Activated CD8-positive, alpha-beta T cell treated with anti-CD3 and anti-CD28 coated beads for 36 hours (primary cell): ENCODE data around the gene TTC16. TPM values are rescaled to one million over a fixed set of nuclear protein-coding genes. Genes with fewer than 3 reads are reported as not detected.

Source experiments
- ATAC-seq: fragments of 200-7000 bp; cut with Tn5 transposase; one replicate; pipeline ENCODE4 v1.10.0; 2021; ENCODE audit warnings: mild to moderate bottlenecking, moderate library complexity
- CTCF ChIA-PET: fragments of 350-600 bp; sonication (Branson Sonifier 250); formaldehyde crosslinking; loops from one replicate; lab custom pipeline; 2021; ENCODE audit warnings: antibody characterized with exemption; lab: Charles Lee
- POLR2A ChIA-PET: fragments of 350-600 bp; sonication (Branson Sonifier 250); formaldehyde crosslinking; loops from one replicate; lab custom pipeline; 2021; ENCODE audit warnings: antibody characterized with exemption; lab: Charles Lee
- DNase-seq: peaks from one replicate; pipeline ENCODE4 v3.0.0-alpha.2; 2020
- H3K27ac Mint-ChIP-seq: one replicate; pipeline ENCODE4 v1.8.0; 2021; ENCODE audit warnings: mild to moderate bottlenecking, mixed read lengths
- H3K27me3 Mint-ChIP-seq: one replicate; pipeline ENCODE4 v1.8.0; 2021; ENCODE audit warnings: mixed read lengths
- H3K36me3 Mint-ChIP-seq: one replicate; pipeline ENCODE4 v1.8.0; 2021; ENCODE audit warnings: low read depth, mixed read lengths
- H3K4me1 Mint-ChIP-seq: one replicate; pipeline ENCODE4 v1.8.0; 2021; ENCODE audit warnings: low read depth, mixed read lengths
- H3K4me3 Mint-ChIP-seq: one replicate; pipeline ENCODE4 v1.8.0; 2021; ENCODE audit warnings: mild to moderate bottlenecking, moderate library complexity, mixed read lengths
- H3K9me3 Mint-ChIP-seq: one replicate; pipeline ENCODE4 v1.8.0; 2021; ENCODE audit warnings: mixed read lengths
- CTCF ChIP-seq: fragments of 200-600 bp; IDR thresholded peaks from one replicate; pipeline ENCODE4 v1.8.0; 2022; ENCODE audit warnings: antibody characterized with exemption, mild to moderate bottlenecking
- intact Hi-C: fragments of 100-400 bp; cut with micrococcal nuclease; formaldehyde crosslinking; loops from one replicate; pipeline ENCODE4 v1.10.0; 2022
- total RNA-seq, 2 experiments: library from RNA; stranded (reverse); gene quantifications; one replicate each; pipeline ENCODE4 v1.2.3, GENCODE V29; 2021

TTC16 gene
- total RNA-seq, 2 experiments from 2014 or later: 2.1 to 2.3 TPM

GRCh38 chr9:127769929-127770582 lies 54.2 kb downstream of the TTC16 start:
- ATAC-seq: no peak
- H3K4me1 Mint-ChIP-seq: peaks cover 66% of the 10 kb centered on the region
- peaks cover 52% of the 10 kb centered on the region for H3K36me3 Mint-ChIP-seq
- intact Hi-C loops: no loop called here
- H3K27ac Mint-ChIP-seq: peak overlapping the region; percentile 87
- no peak for TF ChIP-seq CTCF
- ChIA-PET CTCF (interaction anchor here (1.5 to 16.0 kb wide), 5 partner anchors 13 to 151 kb away, joined by 6 to 144 read pairs (median 7); partner anchors contain the start of genes CDK9, SH2D3C and TOR2A), POLR2A (interaction anchor here (2.0 to 7.5 kb wide), 3 partner anchors 9 to 35 kb away, joined by 8 to 56 read pairs (median 35); partner anchors contain the start of genes CDK9, SH2D3C and TOR2A)
- no peak for DNase-seq
- H3K27me3 Mint-ChIP-seq: no peaks in the 10 kb centered on the region
- peak overlapping the region; percentile 83 for H3K4me3 Mint-ChIP-seq
- H3K9me3 Mint-ChIP-seq: no peaks in the 10 kb centered on the region

- peaks cover 62% of the 10 kb centered on the region for H3K4me1 Mint-ChIP-seq
- POLR2A ChIA-PET: interaction anchor here (1.0 to 7.5 kb wide), 5 partner anchors 9 to 163 kb away, joined by 3 to 56 read pairs (median 7); partner anchors contain the start of genes CDK9, SH2D3C and TOR2A
- CTCF ChIA-PET: interaction anchor here (0.8 to 16.0 kb wide), 9 partner anchors 13 to 151 kb away, joined by 3 to 144 read pairs (median 6); partner anchors contain the start of genes CDK9, SH2D3C and TOR2A
- no peak for DNase-seq
- intact Hi-C loops: no loop called here
- H3K4me3 Mint-ChIP-seq: peak overlapping the region; percentile 83
- H3K27ac Mint-ChIP-seq: peak overlapping the region; percentile 87
- no peak for TF ChIP-seq CTCF
- H3K36me3 Mint-ChIP-seq: peaks cover 48% of the 10 kb centered on the region
- no peaks in the 10 kb centered on the region for H3K9me3 Mint-ChIP-seq
- ATAC-seq: no peak
- no peaks in the 10 kb centered on the region for H3K27me3 Mint-ChIP-seq
These were observed 54.7 kb downstream of the TTC16 start for GRCh38 chr9:127770583-127770904.

- peaks cover 62% of the 10 kb centered on the region for H3K4me1 Mint-ChIP-seq
These were observed 55.2 kb downstream of the TTC16 start for GRCh38 chr9:127770905-127771569.

GRCh38 chr9:127771570-127772189 lies 55.8 kb downstream of the TTC16 start:
- ChIA-PET POLR2A (interaction anchor here (1.0 to 7.5 kb wide), 8 partner anchors 8 to 164 kb away, joined by 3 to 56 read pairs (median 4); partner anchors contain the start of genes CDK9, SH2D3C, ST6GALNAC6 and TOR2A), CTCF (interaction anchor here (0.6 to 16.0 kb wide), 8 partner anchors 11 to 262 kb away, joined by 3 to 144 read pairs (median 4); partner anchors contain the start of genes CDK9, SH2D3C and TOR2A)
- Mint-ChIP-seq H3K4me3 (peak overlapping the region; percentile 83), H3K27ac (peak overlapping the region; percentile 87), H3K27me3 (no peaks in the 10 kb centered on the region), H3K4me1 (peaks cover 63% of the 10 kb centered on the region), H3K36me3 (peaks cover 45% of the 10 kb centered on the region), H3K9me3 (no peaks in the 10 kb centered on the region)
- TF ChIP-seq CTCF: no peak
- no peak for ATAC-seq
- no peak for DNase-seq
- intact Hi-C loops: no loop called here

More at GRCh38 chr9:127770905-127771569, 55.2 kb downstream of the TTC16 start:
- DNase-seq: peak; percentile 99
- ChIA-PET CTCF (interaction anchor here (0.6 to 16.0 kb wide), 8 partner anchors 12 to 263 kb away, joined by 3 to 144 read pairs (median 4); partner anchors contain the start of genes CDK9, SH2D3C and TOR2A), POLR2A (interaction anchor here (1.0 to 7.5 kb wide), 7 partner anchors 8 to 163 kb away, joined by 3 to 56 read pairs (median 4); partner anchors contain the start of genes CDK9, SH2D3C and TOR2A)
- Mint-ChIP-seq H3K27me3 (no peaks in the 10 kb centered on the region), H3K27ac (peak overlapping the region; percentile 87), H3K4me3 (peak overlapping the region; percentile 83), H3K36me3 (peaks cover 45% of the 10 kb centered on the region), H3K9me3 (no peaks in the 10 kb centered on the region)
- ATAC-seq: peak; percentile 93
- intact Hi-C loops: no loop called here
- no peak for TF ChIP-seq CTCF
